CD4-positive, alpha-beta T cell treated with Interleukin-21 for 1 hour (primary cell): ENCODE measurements around the gene KAZN.

ENCODE experiments used
- DNase-seq: peaks from one replicate; pipeline ENCODE4 v3.0.0-alpha.2; 2020

The KAZN gene

GRCh38 chr1:14803002-14803789 lies 204.7 kb downstream of the KAZN start:
- DNase-seq = no peak

- no peak for DNase-seq
Measured at GRCh38 chr1:14804626-14805025, 206.1 kb downstream of the KAZN start.

- no peak for DNase-seq
Measured at GRCh38 chr1:14806772-14807171, 208.3 kb downstream of the KAZN start.

GRCh38 chr1:14808768-14809167 lies 210.3 kb downstream of the KAZN start:
- no peak for DNase-seq

GRCh38 chr1:14809191-14809981 lies 210.9 kb downstream of the KAZN start:
- DNase-seq = no peak

GRCh38 chr1:14810595-14811361 lies 212.3 kb downstream of the KAZN start:
- no peak for DNase-seq

GRCh38 chr1:14811573-14811972 lies 213.1 kb downstream of the KAZN start:
- DNase-seq = no peak

- no peak for DNase-seq
Measured at GRCh38 chr1:14812189-14812588, 213.7 kb downstream of the KAZN start.

GRCh38 chr1:14815175-14815877 lies 216.8 kb downstream of the KAZN start:
- no peak for DNase-seq

- DNase-seq = no peak
Measured at GRCh38 chr1:14817223-14818170, 219.0 kb downstream of the KAZN start.

- no peak for DNase-seq
Measured at GRCh38 chr1:14820295-14821085, 222.0 kb downstream of the KAZN start.

GRCh38 chr1:14822493-14822892 lies 224.0 kb downstream of the KAZN start:
- DNase-seq = no peak

- DNase-seq = no peak
Measured at GRCh38 chr1:14822996-14823395, 224.5 kb downstream of the KAZN start.

GRCh38 chr1:14824314-14824915 lies 225.9 kb downstream of the KAZN start:
- DNase-seq = no peak

- DNase-seq = no peak
Measured at GRCh38 chr1:14825396-14825795, 226.9 kb downstream of the KAZN start.

- no peak for DNase-seq
Measured at GRCh38 chr1:14826172-14826636, 227.7 kb downstream of the KAZN start.

- no peak for DNase-seq
Measured at GRCh38 chr1:14826731-14827326, 228.3 kb downstream of the KAZN start.

- no peak for DNase-seq
Measured at GRCh38 chr1:14827870-14828269, 229.4 kb downstream of the KAZN start.

GRCh38 chr1:14828665-14829064 lies 230.2 kb downstream of the KAZN start:
- DNase-seq = no peak

GRCh38 chr1:14835725-14836124 lies 237.2 kb downstream of the KAZN start:
- DNase-seq = no peak
